Adipocyte (in vitro differentiated cells): Measurements from ENCODE around the gene NUDT4.
A peak's percentile ranks its signal among the peaks of the same experiment; 100 is the strongest.
"Not testable (repeated sequence)": the region's sequence is repeated elsewhere in the genome, so short reads cannot be mapped to it uniquely, and the experiment has no call there.

Experiments
- DNase-seq: peaks from one replicate; pipeline ENCODE4 v3.0.0-alpha.2; 2015; ENCODE audit warnings: low read depth
- H3K27me3 ChIP-seq: replicated peaks from 2 replicates; pipeline ENCODE4 v1.7.0; 2013; ENCODE audit warnings: mild to moderate bottlenecking, low read length, moderate library complexity; ENCODE audit not compliant: control insufficient read depth, insufficient read depth
- H3K36me3 ChIP-seq: 2 replicates; pipeline ENCODE4 v1.7.0; 2013; ENCODE audit warnings: low read length, mild to moderate bottlenecking, moderate library complexity; ENCODE audit not compliant: control insufficient read depth, insufficient read depth, severe bottlenecking
- H3K4me1 ChIP-seq: 2 replicates; pipeline ENCODE4 v1.7.0; 2013; ENCODE audit warnings: mild to moderate bottlenecking, low read length, moderate library complexity; ENCODE audit not compliant: control insufficient read depth, insufficient read depth
- H3K4me3 ChIP-seq: 2 replicates; pipeline ENCODE4 v1.7.0; 2013; ENCODE audit warnings: mild to moderate bottlenecking, low read length, moderate library complexity
- H3K9ac ChIP-seq: 2 replicates; pipeline ENCODE4 v1.7.0; 2013; ENCODE audit warnings: mild to moderate bottlenecking, low read length, moderate library complexity
- H3K9me3 ChIP-seq: 2 replicates; pipeline ENCODE4 v1.7.0; 2013; ENCODE audit warnings: mild to moderate bottlenecking, low read length, moderate library complexity; ENCODE audit not compliant: control insufficient read depth

The NUDT4 gene

DNA sequence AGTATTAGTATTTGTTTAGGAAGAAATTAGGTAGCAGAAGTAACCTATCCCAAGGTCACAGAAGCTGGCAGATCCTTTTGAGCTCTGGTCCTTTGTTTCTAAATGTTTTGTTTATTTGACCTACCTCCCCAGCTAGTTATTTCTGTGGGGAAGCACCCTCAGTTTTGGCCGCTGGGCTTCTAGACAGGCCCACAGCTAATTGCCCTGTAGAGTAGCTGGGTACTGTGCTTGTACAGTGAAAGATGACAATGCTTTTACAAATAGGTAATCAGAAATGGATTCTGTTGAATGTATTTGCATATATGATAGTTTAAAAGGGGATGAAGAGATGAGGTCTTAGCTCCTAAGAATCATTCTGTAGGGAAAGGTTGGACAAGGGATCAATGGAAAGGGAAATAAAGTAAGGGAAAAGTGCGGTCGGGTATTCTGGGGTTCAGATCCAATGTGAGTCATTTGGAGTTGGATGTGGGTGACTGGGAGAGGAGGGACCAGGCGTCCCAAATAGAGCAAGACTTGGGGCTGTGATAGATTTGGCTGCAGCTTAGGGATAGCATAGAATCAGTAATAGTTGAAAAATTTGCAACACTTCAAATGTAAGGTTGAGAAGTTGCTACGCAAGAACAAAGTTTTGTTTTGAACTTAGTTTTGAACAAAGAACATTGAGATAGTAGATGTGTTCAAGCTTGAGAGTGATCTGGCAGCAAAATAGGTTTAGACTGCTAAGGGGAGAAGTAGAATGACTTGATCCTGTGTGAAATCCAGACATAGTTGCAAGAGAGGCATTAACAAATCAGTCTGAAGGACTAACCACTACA is 3.6 kb downstream of the NUDT4 start:
- Histone ChIP-seq H3K36me3 (peaks cover 5% of the 10 kb centered on the region), H3K9me3 (no peaks in the 10 kb centered on the region), H3K4me1 (peaks cover 30% of the 10 kb centered on the region), H3K9ac (peak overlapping the region; percentile 96), H3K4me3 (peak overlapping the region; percentile 99), H3K27me3 (no peaks in the 10 kb centered on the region)
- peak; percentile 45 for DNase-seq

GRCh38 chr12:93381976-93382437 is 4.3 kb downstream of the NUDT4 start:
- H3K9ac ChIP-seq, DNase-seq, H3K9me3 ChIP-seq, H3K36me3 ChIP-seq, H3K27me3 ChIP-seq: not testable (repeated sequence)
- Histone ChIP-seq H3K4me1 (peaks cover 23% of the 10 kb centered on the region), H3K4me3 (peak overlapping the region; percentile 99)

GRCh38 chr12:93387780-93388179 is 10.1 kb downstream of the NUDT4 start:
- Histone ChIP-seq H3K9ac (no peak overlapping the region), H3K4me3 (no peak overlapping the region), H3K27me3 (no peaks in the 10 kb centered on the region), H3K4me1 (peaks cover 20% of the 10 kb centered on the region), H3K36me3 (peaks cover 15% of the 10 kb centered on the region), H3K9me3 (no peaks in the 10 kb centered on the region)
- no peak for DNase-seq

- Histone ChIP-seq H3K9me3 (no peaks in the 10 kb centered on the region), H3K36me3 (peaks cover 14% of the 10 kb centered on the region), H3K4me1 (peaks cover 20% of the 10 kb centered on the region), H3K4me3 (no peak overlapping the region), H3K9ac (no peak overlapping the region), H3K27me3 (no peaks in the 10 kb centered on the region)
- DNase-seq: no peak
Measured at GRCh38 chr12:93390031-93390430, 12.3 kb downstream of the NUDT4 start.

- Histone ChIP-seq H3K36me3 (peaks cover 17% of the 10 kb centered on the region), H3K4me1 (peaks cover 20% of the 10 kb centered on the region), H3K27me3 (no peaks in the 10 kb centered on the region), H3K9ac (no peak overlapping the region), H3K4me3 (no peak overlapping the region), H3K9me3 (no peaks in the 10 kb centered on the region)
- DNase-seq: no peak
Measured at GRCh38 chr12:93390549-93391297, 13.0 kb downstream of the NUDT4 start.

DNA sequence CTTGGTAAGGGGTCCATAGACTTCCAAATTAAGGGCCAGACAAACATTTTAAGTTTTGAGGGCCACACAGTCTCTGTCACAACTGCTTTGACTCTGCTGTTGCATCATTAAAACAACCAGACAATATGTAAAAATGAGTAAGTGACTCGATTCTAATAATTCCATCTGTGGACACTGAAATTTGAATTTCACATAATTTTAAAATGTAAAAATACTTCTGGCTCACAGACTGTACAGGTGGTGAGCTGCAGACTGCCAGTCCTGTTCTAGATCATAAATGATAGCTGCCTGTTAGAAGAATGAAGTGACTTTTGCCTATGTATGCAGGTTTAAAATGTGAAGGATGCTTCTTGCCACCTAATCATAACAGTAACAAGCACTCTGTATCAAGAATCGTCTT is 15.7 kb downstream of the NUDT4 start:
- Histone ChIP-seq H3K9me3 (no peaks in the 10 kb centered on the region), H3K36me3 (peaks cover 34% of the 10 kb centered on the region)
- DNase-seq: no peak

DNA sequence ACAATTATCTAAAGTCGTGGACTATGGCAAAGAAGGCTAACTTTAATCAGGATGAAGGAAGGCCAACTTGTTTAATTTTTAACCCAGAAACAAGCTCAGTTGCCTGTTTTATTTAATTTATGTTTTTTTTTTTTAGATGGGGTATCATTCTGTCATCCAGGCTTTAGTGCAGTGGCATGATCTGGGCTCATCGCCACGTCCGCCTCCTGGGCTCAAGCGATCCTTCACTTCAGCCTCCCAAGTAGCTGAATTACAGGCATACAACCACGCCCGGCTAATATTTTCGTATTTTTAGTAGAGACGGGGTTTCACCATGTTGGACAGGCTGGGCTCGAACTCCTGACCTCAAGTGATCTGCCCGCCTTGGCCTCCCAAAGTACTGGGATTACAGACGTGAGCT is 19.7 kb downstream of the NUDT4 start:
- peaks cover 7% of the 10 kb centered on the region for H3K4me1 ChIP-seq
- no peaks in the 10 kb centered on the region for H3K9me3 ChIP-seq
- DNase-seq: no peak
- no peak overlapping the region for H3K4me3 ChIP-seq
- H3K9ac ChIP-seq: no peak overlapping the region
- H3K27me3 ChIP-seq: no peaks in the 10 kb centered on the region
- peaks cover 44% of the 10 kb centered on the region for H3K36me3 ChIP-seq

More for the DNA sequence above, 15.7 kb downstream of the NUDT4 start:
- Histone ChIP-seq H3K27me3 (no peaks in the 10 kb centered on the region), H3K9ac (no peak overlapping the region), H3K4me3 (no peak overlapping the region), H3K4me1 (peaks cover 20% of the 10 kb centered on the region)

DNA sequence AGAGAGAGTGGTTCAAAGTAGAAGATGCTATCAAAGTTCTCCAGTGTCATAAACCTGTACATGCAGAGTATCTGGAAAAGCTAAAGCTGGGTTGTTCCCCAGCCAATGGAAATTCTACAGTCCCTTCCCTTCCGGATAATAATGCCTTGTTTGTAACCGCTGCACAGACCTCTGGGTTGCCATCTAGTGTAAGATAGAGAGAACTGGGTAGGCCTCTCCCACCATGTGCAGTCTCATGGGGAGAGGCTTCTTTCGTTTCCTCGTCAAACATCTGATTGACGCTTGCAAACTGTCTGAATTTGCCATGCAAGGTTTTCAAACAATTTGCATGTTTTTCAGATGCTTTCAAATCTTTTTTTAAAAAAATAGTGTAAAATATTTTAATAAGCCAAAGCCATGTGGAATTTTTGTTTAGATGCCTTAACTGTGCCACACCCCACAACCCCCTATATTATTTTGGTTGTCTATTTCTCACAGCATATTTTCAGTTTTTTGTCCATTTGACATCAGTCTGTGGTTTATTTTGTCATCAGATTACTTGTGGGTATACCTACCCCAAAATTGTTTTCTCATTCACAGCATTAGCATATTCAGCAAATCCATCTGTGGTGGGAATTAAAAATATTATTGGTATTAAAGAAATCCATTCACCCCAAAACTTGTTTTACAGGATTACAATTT is 21.6 kb downstream of the NUDT4 start:
- DNase-seq, H3K9ac ChIP-seq, H3K27me3 ChIP-seq, H3K4me3 ChIP-seq, H3K9me3 ChIP-seq: not testable (repeated sequence)
- peaks cover 56% of the 10 kb centered on the region for H3K36me3 ChIP-seq
- H3K4me1 ChIP-seq: peaks cover 23% of the 10 kb centered on the region

DNA sequence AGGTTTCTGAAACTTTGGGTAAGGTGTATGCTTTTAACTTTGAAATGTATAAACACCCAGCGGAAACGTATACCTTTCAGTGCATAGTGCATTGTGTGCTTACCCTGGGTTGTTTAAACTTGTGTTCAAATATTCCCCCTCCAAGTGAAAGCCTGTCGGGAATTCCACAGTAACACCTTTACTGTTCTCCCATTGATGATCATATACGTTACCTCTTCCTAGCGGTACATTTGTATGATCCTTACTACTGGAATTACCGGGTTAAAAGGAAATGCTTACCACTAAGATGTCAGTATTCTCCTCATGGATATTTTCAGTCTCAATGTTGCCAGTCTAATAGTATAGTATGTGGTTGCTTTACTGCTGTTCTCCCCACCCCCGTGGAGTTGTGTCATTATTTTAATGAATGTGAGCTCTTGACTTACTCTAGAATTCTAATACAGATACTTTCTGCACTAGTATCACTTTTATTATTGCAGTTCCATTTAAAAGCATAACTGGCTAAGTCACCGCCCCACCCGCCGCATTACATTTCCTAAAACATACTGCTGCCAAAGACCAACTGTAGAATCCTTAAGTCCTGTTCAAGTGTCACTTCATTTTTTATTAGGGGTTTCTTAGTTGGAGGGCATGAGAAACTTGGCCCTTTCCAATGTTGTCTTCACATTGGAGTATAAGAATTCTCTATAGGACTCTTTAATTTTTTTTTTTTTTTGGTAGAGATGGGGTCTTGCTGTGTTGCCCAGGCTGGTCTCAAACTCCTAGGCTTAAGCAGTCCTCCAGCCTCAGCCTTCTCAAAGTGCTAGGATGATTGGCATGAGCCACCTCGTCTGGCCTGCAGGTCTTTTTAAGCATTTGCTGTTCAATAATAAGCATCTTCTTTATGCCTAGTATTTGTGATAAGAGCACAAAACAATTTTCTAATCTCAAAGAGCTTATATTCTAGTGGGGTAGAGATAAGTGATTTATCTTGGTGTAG is 24.9 kb downstream of the NUDT4 start:
- H3K9me3 ChIP-seq: no peaks in the 10 kb centered on the region
- H3K4me1 ChIP-seq: peaks cover 29% of the 10 kb centered on the region
- peaks cover 36% of the 10 kb centered on the region for H3K36me3 ChIP-seq
- H3K27me3 ChIP-seq: no peaks in the 10 kb centered on the region
- H3K9ac ChIP-seq: no peak overlapping the region
- no peak overlapping the region for H3K4me3 ChIP-seq
- no peak for DNase-seq

- Histone ChIP-seq H3K4me1 (peaks cover 38% of the 10 kb centered on the region), H3K27me3 (no peaks in the 10 kb centered on the region), H3K4me3 (peak overlapping the region; percentile 27), H3K36me3 (peaks cover 25% of the 10 kb centered on the region), H3K9me3 (no peaks in the 10 kb centered on the region), H3K9ac (peak overlapping the region; percentile 13)
- DNase-seq: peak; percentile 62
Measured at GRCh38 chr12:93403988-93404803, 26.5 kb downstream of the NUDT4 start.
